ENCODE results near the gene KRR1.

DNA sequence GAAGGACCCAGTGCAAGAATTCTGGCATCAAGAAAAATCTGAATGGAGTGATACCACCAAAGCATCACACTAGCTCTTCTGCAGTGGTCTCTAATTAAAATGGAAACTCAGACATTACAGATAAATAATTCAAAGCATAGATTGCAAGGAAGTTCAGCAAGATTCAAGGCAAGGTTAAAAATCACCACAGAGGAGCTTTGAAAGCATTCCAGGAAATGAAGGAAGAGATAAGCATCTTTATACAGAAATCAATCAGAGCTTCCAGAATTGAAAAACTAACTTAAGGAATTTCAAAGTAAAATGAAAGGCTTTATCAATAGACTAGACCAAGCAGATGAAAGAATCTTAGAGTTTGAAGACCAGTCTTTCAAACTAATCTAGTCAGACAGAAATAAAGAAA is 51.2 kb downstream of the KRR1 start:
- TF ChIP-seq, protein P1, sequence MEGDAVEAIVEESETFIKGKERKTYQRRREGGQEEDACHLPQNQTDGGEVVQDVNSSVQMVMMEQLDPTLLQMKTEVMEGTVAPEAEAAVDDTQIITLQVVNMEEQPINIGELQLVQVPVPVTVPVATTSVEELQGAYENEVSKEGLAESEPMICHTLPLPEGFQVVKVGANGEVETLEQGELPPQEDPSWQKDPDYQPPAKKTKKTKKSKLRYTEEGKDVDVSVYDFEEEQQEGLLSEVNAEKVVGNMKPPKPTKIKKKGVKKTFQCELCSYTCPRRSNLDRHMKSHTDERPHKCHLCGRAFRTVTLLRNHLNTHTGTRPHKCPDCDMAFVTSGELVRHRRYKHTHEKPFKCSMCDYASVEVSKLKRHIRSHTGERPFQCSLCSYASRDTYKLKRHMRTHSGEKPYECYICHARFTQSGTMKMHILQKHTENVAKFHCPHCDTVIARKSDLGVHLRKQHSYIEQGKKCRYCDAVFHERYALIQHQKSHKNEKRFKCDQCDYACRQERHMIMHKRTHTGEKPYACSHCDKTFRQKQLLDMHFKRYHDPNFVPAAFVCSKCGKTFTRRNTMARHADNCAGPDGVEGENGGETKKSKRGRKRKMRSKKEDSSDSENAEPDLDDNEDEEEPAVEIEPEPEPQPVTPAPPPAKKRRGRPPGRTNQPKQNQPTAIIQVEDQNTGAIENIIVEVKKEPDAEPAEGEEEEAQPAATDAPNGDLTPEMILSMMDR (IDR thresholded peaks at IDR 0.05) = no peak
- no peak for TF ChIP-seq POLR2A (IDR thresholded peaks at IDR 0.05)
